ENCODE data around the gene EFCAB6. TPM values are rescaled to one million over a fixed set of nuclear protein-coding genes. Genes with fewer than 3 reads are reported as not detected.

The EFCAB6 gene
- total and polyA plus RNA-seq, 9 of the 15 experiments (the other 6 are each of a cell fraction or from before 2014, with no cell fraction given) = 0.06 TPM; not detected in 8

- TF ChIP-seq RERE (CRISPR knock-in tag; IDR thresholded peaks at IDR 0.05; ENCODE audit: borderline replicate concordance) (no peak), ATF1 (CRISPR knock-in tag; IDR thresholded peaks at IDR 0.05) (no peak), ATF1 (tag; IDR thresholded peaks at IDR 0.05) (no peak), ZNF174 (CRISPR knock-in tag; IDR thresholded peaks at IDR 0.05) (no peak), C11orf30 (IDR thresholded peaks at IDR 0.05; ENCODE audit: low read depth) (no peak), EGR1 (conservative IDR thresholded peaks at IDR 0.05) (no peak)
Observed at GRCh38 chr22:43546186-43546585, 265.9 kb downstream of the EFCAB6 start (continued).

- H3K9me1 ChIP-seq (ENCODE audit: control insufficient read depth, insufficient read depth, low read length) = no peaks in the 10 kb centered on the region
- no peaks in the 10 kb centered on the region for H3K36me3 ChIP-seq (ENCODE audit: control insufficient read depth, insufficient read depth, low read length)
- intact Hi-C loops (cut with micrococcal nuclease) = no loop called here
- no peak overlapping the region for H3K27ac ChIP-seq (ENCODE audit: extremely low read depth, low read depth, low read length)
- DNase-seq (ENCODE audit: extremely low read depth in 1 of 4, low spot score in 3 of 4) = no peak
- no TSS peak for BruUV-seq (replicated peaks)
- H3K4me3 ChIP-seq = no peak overlapping the region
- H3K27me3 ChIP-seq (ENCODE audit: control insufficient read depth in 2 of 2, insufficient read depth in 2 of 2, low read length in 2 of 2) = no peaks in the 10 kb centered on the region; a peak in 1 of 5 replicates
- no peaks in the 10 kb centered on the region for H3K79me2 ChIP-seq (ENCODE audit: control insufficient read depth, insufficient read depth, low read length)
- H4K20me1 ChIP-seq (replicated peaks; ENCODE audit: control insufficient read depth, insufficient read depth, low read length) = no peaks in the 10 kb centered on the region
- in situ Hi-C loops (cut with MboI) = no loop called here
- WGBS (ENCODE audit: insufficient coverage, low coverage, missing lambda C conversion rate) = 0% methylated on average over 4 of the region's 4 CpGs
- no peak overlapping the region for H3K4me2 ChIP-seq (ENCODE audit: insufficient read depth, low read length)
- POLR2A ChIA-PET = no interaction called here
- H3K4me1 ChIP-seq (replicated peaks in 1 of 2; ENCODE audit: control insufficient read depth in 2 of 2, insufficient read depth in 2 of 2, low read length in 2 of 2) = no peaks in the 10 kb centered on the region
- H3K9me3 ChIP-seq (replicated peaks; ENCODE audit: control insufficient read depth, insufficient read depth, low read depth, low read length) = no peaks in the 10 kb centered on the region
- TF ChIP-seq SMAD3 (CRISPR knock-in tag; conservative IDR thresholded peaks at IDR 0.05) (no peak), ZNF766 (CRISPR knock-in tag; conservative IDR thresholded peaks at IDR 0.05) (no peak), SNIP1 (IDR thresholded peaks at IDR 0.05; ENCODE audit: low read depth) (no peak), DDX20 (tag; IDR thresholded peaks at IDR 0.05; ENCODE audit: low read depth) (no peak), ZNF79 (CRISPR knock-in tag; IDR thresholded peaks at IDR 0.05; ENCODE audit: low read depth) (no peak), CGGBP1 (CRISPR knock-in tag; IDR thresholded peaks at IDR 0.05) (no peak), ZNF830 (CRISPR knock-in tag; IDR thresholded peaks at IDR 0.05) (no peak), SMARCA4 (IDR thresholded peaks at IDR 0.05) (no peak), HDAC6 (IDR thresholded peaks at IDR 0.05; ENCODE audit: low read depth, low read length) (no peak), HNRNPH1 (optimal IDR thresholded peaks at IDR 0.05; ENCODE audit: low read depth, low read length) (no peak)
- no peak overlapping the region for H3K9ac ChIP-seq (ENCODE audit: insufficient read depth in 1 of 2, low read depth in 2 of 2, low read length in 2 of 2)
- no peak for FAIRE-seq
- ATAC-seq = no peak
- CTCF ChIA-PET (ENCODE audit: low intra/inter-chr PET ratio) = no interaction called here
- no peak overlapping the region for H2AFZ ChIP-seq (ENCODE audit: low read depth, low read length)
Observed at GRCh38 chr22:43544289-43544673, 267.8 kb downstream of the EFCAB6 start.

Data from K562 (cell line).